HepG2 (cell line): ENCODE measurements around the gene TBL2. TPM values are rescaled to one million over a fixed set of nuclear protein-coding genes. Genes with fewer than 3 reads are reported as not detected.
A peak's percentile ranks its signal among the peaks of the same experiment; 100 is the strongest.

Experiments
- ATAD3A ChIP-seq: sonication (generic); formaldehyde crosslinking; IDR thresholded peaks from 2 replicates; pipeline ENCODE4 v1.4.0; 2020; ENCODE audit warnings: missing genetic modification reagents
- GABPB1 ChIP-seq: IDR thresholded peaks from 2 replicates; pipeline ENCODE4 v1.6.1; 2016; ENCODE audit warnings: mild to moderate bottlenecking, missing genetic modification reagents, moderate library complexity, missing compliant biosample characterization
- PITX1 ChIP-seq: sonication (generic); formaldehyde crosslinking; IDR thresholded peaks from 2 replicates; pipeline ENCODE4 v1.5.1; 2020; ENCODE audit warnings: mild to moderate bottlenecking, missing genetic modification reagents
- RBFOX2 ChIP-seq: fragments of 200-400 bp; formaldehyde crosslinking; IDR thresholded peaks from 2 replicates; pipeline ENCODE4 v1.6.1; 2017; ENCODE audit warnings: low read depth, mild to moderate bottlenecking, low read length
- ZFP1 ChIP-seq: IDR thresholded peaks from 2 replicates; pipeline ENCODE4 v1.6.1; 2016
- ZMYM4 ChIP-seq: sonication (generic); formaldehyde crosslinking; IDR thresholded peaks from 2 replicates; pipeline ENCODE4 v1.8.1; 2023; ENCODE audit warnings: mild to moderate bottlenecking, missing genetic modification reagents
- ZNF33B ChIP-seq: sonication (generic); formaldehyde crosslinking; IDR thresholded peaks from 2 replicates; pipeline ENCODE4 v1.5.1; 2020; ENCODE audit warnings: mild to moderate bottlenecking, missing genetic modification reagents
- ZNF891 ChIP-seq: sonication (generic); formaldehyde crosslinking; IDR thresholded peaks from 2 replicates; pipeline ENCODE4 v1.5.0; 2020; ENCODE audit warnings: mild to moderate bottlenecking, missing genetic modification reagents
- polyA plus RNA-seq, 8 experiments: library from polyadenylated mRNA; depleted of rRNA in 3 of 8; stranded (reverse) in 7 of 8; unstranded in 1 of 8; fragments of >200 nt; fragmentation: Illumina TruSeq in 4 of 8; extraction: Trizol in 4 of 8; gene quantifications; 2 replicates each; pipeline versions ENCODE4 v1.2.1 to v1.2.3, GENCODE V29; 2011 to 2016; ENCODE audit warnings: low read depth in 4 of 8, missing spikeins in 1 of 8, mixed read lengths in 1 of 8; ENCODE audit not compliant: insufficient read depth in 1 of 8
- total RNA-seq, 5 experiments: library from RNA; depleted of rRNA; stranded (reverse); fragments of >200 nt; fragmentation: Illumina TruSeq; extraction: Trizol; gene quantifications; 2 replicates each; pipeline ENCODE4 v1.2.3, GENCODE V29; 2016; ENCODE audit warnings: low read depth in 1 of 5
- TF ChIP-seq, protein P1 (sequence below): sonication (generic); formaldehyde crosslinking; IDR thresholded peaks from 2 replicates; pipeline ENCODE4 v1.5.0; 2020; ENCODE audit warnings: mild to moderate bottlenecking, missing genetic modification reagents, borderline replicate concordance
- TF ChIP-seq, protein P2 (sequence below): sonication (generic); formaldehyde crosslinking; IDR thresholded peaks from 2 replicates; pipeline ENCODE4 v1.4.0; 2020; ENCODE audit warnings: missing genetic modification reagents

TBL2 gene
- total and polyA plus RNA-seq, 2 of the 13 experiments (the other 11 are each of a cell fraction or from before 2014, with no cell fraction given) = 43.4 to 47.2 TPM

DNA sequence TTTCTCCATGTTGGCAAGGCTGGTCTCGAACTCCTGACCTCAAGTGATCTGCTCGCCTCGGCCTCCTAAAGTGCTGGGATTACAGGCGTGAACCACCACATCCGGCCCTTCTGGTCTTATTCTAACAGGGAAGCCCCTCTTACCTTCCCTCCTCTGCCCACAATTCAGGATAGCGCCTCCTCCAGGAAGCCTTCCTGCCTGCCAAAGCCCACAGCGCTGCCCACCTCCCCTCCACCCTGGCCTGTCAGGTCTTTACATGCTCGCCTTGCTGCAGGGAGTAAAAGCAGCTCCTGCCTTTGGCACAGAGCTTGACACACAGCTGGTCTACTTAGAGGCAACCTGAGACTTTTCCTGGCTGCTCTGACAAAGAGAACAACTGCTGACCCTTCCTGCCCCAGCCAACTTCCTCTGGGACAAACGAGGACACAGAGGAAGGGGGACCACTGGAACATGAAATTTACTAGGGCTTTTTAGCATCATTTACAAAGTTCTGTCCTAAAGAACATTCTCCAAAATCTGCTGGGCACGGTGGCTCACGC is 32.7 kb upstream of the TBL2 start (continued):
- TF ChIP-seq, protein P1, sequence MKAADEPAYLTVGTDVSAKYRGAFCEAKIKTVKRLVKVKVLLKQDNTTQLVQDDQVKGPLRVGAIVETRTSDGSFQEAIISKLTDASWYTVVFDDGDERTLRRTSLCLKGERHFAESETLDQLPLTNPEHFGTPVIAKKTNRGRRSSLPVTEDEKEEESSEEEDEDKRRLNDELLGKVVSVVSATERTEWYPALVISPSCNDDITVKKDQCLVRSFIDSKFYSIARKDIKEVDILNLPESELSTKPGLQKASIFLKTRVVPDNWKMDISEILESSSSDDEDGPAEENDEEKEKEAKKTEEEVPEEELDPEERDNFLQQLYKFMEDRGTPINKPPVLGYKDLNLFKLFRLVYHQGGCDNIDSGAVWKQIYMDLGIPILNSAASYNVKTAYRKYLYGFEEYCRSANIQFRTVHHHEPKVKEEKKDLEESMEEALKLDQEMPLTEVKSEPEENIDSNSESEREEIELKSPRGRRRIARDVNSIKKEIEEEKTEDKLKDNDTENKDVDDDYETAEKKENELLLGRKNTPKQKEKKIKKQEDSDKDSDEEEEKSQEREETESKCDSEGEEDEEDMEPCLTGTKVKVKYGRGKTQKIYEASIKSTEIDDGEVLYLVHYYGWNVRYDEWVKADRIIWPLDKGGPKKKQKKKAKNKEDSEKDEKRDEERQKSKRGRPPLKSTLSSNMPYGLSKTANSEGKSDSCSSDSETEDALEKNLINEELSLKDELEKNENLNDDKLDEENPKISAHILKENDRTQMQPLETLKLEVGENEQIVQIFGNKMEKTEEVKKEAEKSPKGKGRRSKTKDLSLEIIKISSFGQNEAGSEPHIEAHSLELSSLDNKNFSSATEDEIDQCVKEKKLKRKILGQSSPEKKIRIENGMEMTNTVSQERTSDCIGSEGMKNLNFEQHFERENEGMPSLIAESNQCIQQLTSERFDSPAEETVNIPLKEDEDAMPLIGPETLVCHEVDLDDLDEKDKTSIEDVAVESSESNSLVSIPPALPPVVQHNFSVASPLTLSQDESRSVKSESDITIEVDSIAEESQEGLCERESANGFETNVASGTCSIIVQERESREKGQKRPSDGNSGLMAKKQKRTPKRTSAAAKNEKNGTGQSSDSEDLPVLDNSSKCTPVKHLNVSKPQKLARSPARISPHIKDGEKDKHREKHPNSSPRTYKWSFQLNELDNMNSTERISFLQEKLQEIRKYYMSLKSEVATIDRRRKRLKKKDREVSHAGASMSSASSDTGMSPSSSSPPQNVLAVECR = peak; percentile 13; the same call in 1 of the 2 replicates
- TF ChIP-seq ZFP1 (no peak), ATAD3A (CRISPR knock-in tag) (no peak), ZNF891 (0 out of 2 replicates have a peak, but pooled peaks have one; percentile 59), ZMYM4 (CRISPR knock-in tag) (0 out of 2 replicates have a peak, but pooled peaks have one; percentile 15), GABPB1 (CRISPR knock-in tag) (peak; percentile 16; the same call in 1 of the 2 replicates), ZNF33B (no peak), RBFOX2 (0 out of 2 replicates have a peak, but pooled peaks have one; percentile 23), PITX1 (CRISPR knock-in tag) (0 out of 2 replicates have a peak, but pooled peaks have one; percentile 19)
- TF ChIP-seq, protein P2, sequence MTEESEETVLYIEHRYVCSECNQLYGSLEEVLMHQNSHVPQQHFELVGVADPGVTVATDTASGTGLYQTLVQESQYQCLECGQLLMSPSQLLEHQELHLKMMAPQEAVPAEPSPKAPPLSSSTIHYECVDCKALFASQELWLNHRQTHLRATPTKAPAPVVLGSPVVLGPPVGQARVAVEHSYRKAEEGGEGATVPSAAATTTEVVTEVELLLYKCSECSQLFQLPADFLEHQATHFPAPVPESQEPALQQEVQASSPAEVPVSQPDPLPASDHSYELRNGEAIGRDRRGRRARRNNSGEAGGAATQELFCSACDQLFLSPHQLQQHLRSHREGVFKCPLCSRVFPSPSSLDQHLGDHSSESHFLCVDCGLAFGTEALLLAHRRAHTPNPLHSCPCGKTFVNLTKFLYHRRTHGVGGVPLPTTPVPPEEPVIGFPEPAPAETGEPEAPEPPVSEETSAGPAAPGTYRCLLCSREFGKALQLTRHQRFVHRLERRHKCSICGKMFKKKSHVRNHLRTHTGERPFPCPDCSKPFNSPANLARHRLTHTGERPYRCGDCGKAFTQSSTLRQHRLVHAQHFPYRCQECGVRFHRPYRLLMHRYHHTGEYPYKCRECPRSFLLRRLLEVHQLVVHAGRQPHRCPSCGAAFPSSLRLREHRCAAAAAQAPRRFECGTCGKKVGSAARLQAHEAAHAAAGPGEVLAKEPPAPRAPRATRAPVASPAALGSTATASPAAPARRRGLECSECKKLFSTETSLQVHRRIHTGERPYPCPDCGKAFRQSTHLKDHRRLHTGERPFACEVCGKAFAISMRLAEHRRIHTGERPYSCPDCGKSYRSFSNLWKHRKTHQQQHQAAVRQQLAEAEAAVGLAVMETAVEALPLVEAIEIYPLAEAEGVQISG (CRISPR knock-in tag) = 0 out of 2 replicates have a peak, but pooled peaks have one; percentile 24
